ENCODE data around the gene OXSR1.
A peak's percentile ranks its signal among the peaks of the same experiment; 100 is the strongest.
"Not testable (repeated sequence)": the region's sequence is repeated elsewhere in the genome, so short reads cannot be mapped to it uniquely, and the experiment has no call there.

OXSR1 gene

GRCh38 chr3:38271553-38271952, 106.2 kb downstream of the OXSR1 start:
- DNase-seq (ENCODE audit: low spot score) = no peak

GRCh38 chr3:38274864-38275649, 109.7 kb downstream of the OXSR1 start:
- DNase-seq (ENCODE audit: low spot score) = no peak

GRCh38 chr3:38275658-38276057, 110.3 kb downstream of the OXSR1 start:
- DNase-seq (ENCODE audit: low spot score) = no peak

- DNase-seq (ENCODE audit: low spot score) = no peak
Measured at GRCh38 chr3:38276081-38276916, 111.0 kb downstream of the OXSR1 start.

GRCh38 chr3:38276917-38277630, 111.7 kb downstream of the OXSR1 start:
- no peak for DNase-seq (ENCODE audit: low spot score)

GRCh38 chr3:38278841-38279240, 113.5 kb downstream of the OXSR1 start:
- no peak for DNase-seq (ENCODE audit: low spot score)

GRCh38 chr3:38281895-38282686, 116.8 kb downstream of the OXSR1 start, which contains the start of gene SLC22A14:
Gene SLC22A14 (plus strand): TSS chr3:38282294. CDS start chr3:38306027, 23,733 bp downstream.
- DNase-seq (ENCODE audit: low spot score) = no peak

- DNase-seq (ENCODE audit: low spot score) = peak; percentile 52
Measured at GRCh38 chr3:38283810-38284755, 118.7 kb downstream of the OXSR1 start.

GRCh38 chr3:38284756-38285150, 119.4 kb downstream of the OXSR1 start:
- no peak for DNase-seq (ENCODE audit: low spot score)

GRCh38 chr3:38289286-38290217, 124.2 kb downstream of the OXSR1 start:
- not testable (repeated sequence) for DNase-seq (ENCODE audit: low spot score)

- DNase-seq (ENCODE audit: low spot score) = not testable (repeated sequence)
Measured at GRCh38 chr3:38297053-38297452, 131.7 kb downstream of the OXSR1 start.

GRCh38 chr3:38297537-38297936, 132.2 kb downstream of the OXSR1 start:
- no peak for DNase-seq (ENCODE audit: low spot score)

- DNase-seq (ENCODE audit: low spot score) = no peak
Measured at GRCh38 chr3:38297947-38298711, 132.8 kb downstream of the OXSR1 start.
